ENCODE data around the gene C19orf67.
"Not testable (repeated sequence)": the region's sequence is repeated elsewhere in the genome, so short reads cannot be mapped to it uniquely, and the experiment has no call there.

The C19orf67 gene

DNA sequence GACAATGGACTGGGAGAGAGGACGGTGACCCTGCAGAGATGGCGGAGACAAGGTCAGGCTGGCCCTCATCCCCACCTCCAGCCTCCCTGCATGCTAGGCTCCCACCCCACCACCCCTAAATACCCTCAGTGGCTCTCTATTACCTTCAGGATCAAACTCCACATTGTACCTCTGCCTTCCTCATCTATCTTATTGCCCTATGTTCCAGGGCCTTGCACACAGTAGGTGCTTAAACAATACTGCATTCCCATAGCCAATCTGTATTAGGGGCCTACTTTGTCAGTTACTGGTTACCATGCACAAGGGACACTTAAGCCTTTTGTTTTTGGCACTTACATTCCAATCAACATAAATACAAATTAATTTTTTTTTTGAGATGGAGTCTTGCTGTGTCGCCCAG, 30.2 kb downstream of the C19orf67 start:
- FAIRE-seq = no peak

DNA sequence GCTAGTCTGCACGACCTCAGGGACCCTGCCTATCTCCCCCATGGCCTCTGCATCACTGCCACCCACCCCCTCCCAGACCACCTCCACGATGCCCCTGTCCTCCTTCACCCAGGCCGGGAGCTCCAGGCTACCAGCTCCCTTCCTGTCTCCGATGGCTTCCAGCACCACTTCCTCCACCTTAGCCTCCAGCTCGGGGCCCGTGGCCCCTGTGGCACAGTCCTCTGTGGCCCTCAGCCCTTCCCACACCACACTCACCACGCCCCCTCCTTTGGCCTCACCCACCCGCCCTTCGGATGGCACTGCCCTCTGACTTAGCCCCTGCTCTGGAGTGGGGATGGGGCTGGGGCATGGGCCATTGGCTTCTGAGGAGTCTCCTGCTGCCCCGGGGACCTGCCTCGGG, 30.9 kb downstream of the C19orf67 start:
- FAIRE-seq = no peak

GRCh38 chr19:14054099-14054498, 31.5 kb downstream of the C19orf67 start:
- FAIRE-seq = no peak

- no peak for FAIRE-seq
These were observed 32.1 kb downstream of the C19orf67 start for GRCh38 chr19:14053500-14053899.

GRCh38 chr19:14053032-14053431, 32.6 kb downstream of the C19orf67 start:
- no peak for FAIRE-seq

DNA sequence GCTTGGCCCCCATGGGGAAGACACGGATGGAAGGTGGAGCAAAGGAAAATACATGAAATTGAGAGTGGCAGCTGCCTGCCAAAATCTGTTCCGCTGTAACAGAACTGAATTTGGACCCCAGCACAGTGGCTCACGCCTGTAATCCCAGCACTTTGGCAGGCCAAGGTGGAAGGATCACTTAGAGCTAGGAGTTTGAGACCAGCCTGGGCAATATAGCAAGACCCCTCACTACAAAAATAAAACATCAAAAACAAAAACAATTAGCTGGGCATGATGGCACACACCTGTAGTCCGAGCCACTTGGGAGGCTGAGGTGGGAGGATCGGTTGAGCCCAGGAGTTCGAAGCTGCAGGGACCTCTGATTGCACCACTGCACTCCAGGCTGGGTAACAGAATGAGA, 33.1 kb downstream of the C19orf67 start:
- no peak for FAIRE-seq

DNA sequence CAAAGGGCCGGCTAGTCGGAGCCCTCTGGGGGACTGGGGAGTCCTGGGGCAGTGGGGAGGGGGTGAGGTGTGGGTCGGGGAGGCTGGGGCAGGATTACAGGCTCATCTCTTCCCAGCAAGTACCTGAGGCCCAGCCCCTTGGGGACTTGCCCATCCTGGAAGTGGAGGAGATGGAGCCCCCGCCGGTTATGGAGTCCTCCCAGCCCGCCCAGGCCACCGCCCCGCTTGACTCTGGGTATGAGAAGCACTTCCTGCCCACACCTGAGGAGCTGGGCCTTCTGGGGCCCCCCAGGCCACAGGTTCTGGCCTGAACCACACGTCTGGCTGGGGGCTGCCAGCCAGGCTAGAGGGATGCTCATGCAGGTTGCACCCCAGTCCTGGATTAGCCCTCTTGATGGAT, 33.6 kb downstream of the C19orf67 start:
- no peak for FAIRE-seq

DNA sequence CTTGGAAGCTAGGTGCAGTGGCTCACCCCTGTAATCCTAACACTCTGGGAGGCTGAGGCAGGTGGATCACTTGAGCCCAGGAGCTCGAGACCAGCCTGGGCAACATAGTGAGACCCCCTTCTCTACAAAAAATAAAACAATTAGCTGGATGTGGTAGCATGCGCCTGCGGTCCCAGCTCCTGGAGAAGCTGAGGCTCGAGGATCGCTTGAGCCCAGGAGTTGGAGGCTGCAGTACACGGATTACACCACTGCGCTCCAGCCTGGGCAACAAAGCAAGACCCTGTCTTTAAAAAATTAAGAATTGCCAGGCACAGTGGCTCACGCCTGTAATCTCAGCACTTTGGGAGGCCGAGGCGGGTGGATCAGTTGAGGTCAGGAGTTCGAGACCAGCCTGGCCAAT, 34.6 kb downstream of the C19orf67 start:
- not testable (repeated sequence) for FAIRE-seq

GRCh38 chr19:14050512-14050911, 35.1 kb downstream of the C19orf67 start:
- FAIRE-seq = no peak

- no peak for FAIRE-seq
These were observed 37.0 kb downstream of the C19orf67 start for GRCh38 chr19:14048443-14049153.

- not testable (repeated sequence) for FAIRE-seq
These were observed 37.7 kb downstream of the C19orf67 start for GRCh38 chr19:14047866-14048265.

DNA sequence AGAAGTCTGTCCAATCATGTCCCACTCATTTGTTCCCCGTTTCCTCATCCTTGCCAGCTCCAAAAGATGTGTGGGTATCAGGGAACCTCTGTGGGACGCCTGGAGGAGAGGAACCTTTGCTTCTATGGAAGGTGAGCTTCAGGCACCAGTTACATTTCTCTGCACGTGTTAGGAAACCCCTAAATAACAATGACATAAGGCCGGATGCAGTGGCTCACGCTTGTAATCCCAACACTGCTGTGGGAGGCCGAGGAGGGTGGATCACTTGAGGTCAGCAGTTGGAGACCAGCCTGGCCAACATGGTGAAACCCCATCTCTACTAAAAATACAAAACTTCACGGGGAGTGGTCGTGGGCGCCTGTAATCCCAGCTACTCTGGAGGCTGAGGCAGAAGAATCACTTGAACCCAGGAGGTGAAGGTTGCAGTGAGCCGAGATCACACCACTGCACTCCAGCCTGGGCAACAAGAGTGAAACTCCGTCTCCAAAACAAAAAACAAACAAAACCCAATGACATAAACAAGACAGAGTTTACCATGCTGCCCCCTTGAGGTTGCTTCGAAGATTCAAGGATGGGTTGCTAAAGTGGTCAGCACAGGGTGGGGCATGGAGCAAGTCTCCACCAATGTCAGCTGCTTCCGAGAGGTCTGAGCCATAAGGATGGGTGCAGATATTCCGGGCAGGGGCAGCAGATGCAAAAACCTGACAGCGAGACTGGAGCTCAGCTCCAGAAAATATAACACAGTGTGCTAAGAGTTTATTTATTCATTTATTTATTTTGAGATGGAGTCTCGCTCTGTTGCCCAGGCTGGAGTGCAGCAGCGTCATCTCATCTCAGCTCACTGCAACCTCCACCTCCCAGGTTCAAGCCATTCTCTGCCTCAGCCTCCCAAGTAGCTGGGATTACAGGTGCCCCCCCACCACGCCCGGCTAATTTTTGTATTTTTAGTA, 42.6 kb downstream of the C19orf67 start:
- FAIRE-seq = not testable (repeated sequence)

GRCh38 chr19:14039181-14039580, 46.4 kb downstream of the C19orf67 start:
- FAIRE-seq = no peak

DNA sequence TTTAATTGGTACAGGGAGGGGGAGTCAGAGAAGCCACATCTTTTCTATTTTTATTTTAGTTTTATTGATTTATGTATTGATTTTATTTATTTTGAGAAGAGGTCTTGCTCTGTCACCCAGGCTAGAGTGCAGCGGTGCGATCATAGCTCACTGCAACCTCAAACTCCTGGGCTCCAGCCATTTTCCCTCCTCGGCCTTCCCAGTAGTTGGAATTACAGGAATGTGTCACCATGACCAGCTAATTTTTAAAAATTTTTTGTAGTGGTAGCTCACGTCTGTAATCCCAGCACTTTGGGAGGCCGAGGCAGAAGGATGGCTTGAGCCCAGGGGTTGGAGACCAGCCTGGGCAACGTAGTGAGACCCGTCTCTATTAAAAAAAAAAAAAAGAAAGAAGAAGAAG, 49.9 kb downstream of the C19orf67 start:
- no peak for FAIRE-seq

- FAIRE-seq = not testable (repeated sequence)
These were observed 50.4 kb downstream of the C19orf67 start for GRCh38 chr19:14035159-14035558.

GRCh38 chr19:14033946-14034345, 51.6 kb downstream of the C19orf67 start:
- no peak for FAIRE-seq

- no peak for FAIRE-seq
These were observed 53.7 kb downstream of the C19orf67 start, which contains the start of gene IL27RA for GRCh38 chr19:14031719-14032480. IL27RA (plus strand) TSS chr19:14031762; CDS start chr19:14031873, 111 bp downstream.
